Caco-2 (cell line): ENCODE results near the gene CPE. TPM values are rescaled to one million over a fixed set of nuclear protein-coding genes. Genes with fewer than 3 reads are reported as not detected.

Experiments used
- BruUV-seq: library from RNA; stranded (reverse); fragments of 400-500 nt; replicated peaks from 2 replicates; lab custom pipeline; 2021; lab: Mats Ljungman, UMichigan
- CTCF ChIA-PET: fragments of 300-600 bp; sonication (Branson Sonifier 250); formaldehyde crosslinking; loops from one replicate; lab custom pipeline; 2022; ENCODE audit warnings: antibody characterized with exemption; lab: Charles Lee
- POLR2A ChIA-PET: fragments of 300-600 bp; sonication (Branson Sonifier 250); formaldehyde crosslinking; loops from one replicate; lab custom pipeline; 2022; ENCODE audit warnings: antibody characterized with exemption; lab: Charles Lee
- DNase-seq, 2 experiments: peaks; one replicate each; pipeline versions ENCODE4 v3.0.0 to v3.0.0-alpha.2; 2020 to 2022
- H3K27me3 ChIP-seq: replicated peaks from 2 replicates; pipeline ENCODE4 v1.6.0; 2011; ENCODE audit warnings: low read length; ENCODE audit not compliant: control insufficient read depth, insufficient read depth
- H3K36me3 ChIP-seq: 2 replicates; pipeline ENCODE4 v1.5.1; 2011; ENCODE audit warnings: low read length; ENCODE audit not compliant: control insufficient read depth, insufficient read depth
- H3K4me1 ChIP-seq: fragments of 250-450 bp; sonication (Bioruptor Pico); 2 replicates; pipeline ENCODE4 v1.5.1; 2020; ENCODE audit warnings: mild to moderate bottlenecking
- H3K4me3 ChIP-seq: 2 replicates; pipeline ENCODE4 v1.5.1; 2011; ENCODE audit warnings: low read depth, mild to moderate bottlenecking, control low read depth, low read length
- H3K9me3 ChIP-seq: fragments of 250-450 bp; sonication (Bioruptor Pico); 2 replicates; pipeline ENCODE4 v1.5.1; 2020; ENCODE audit warnings: mild to moderate bottlenecking, moderate library complexity
- H3K27ac Mint-ChIP-seq: one replicate; pipeline ENCODE4 v1.8.0; 2022; ENCODE audit warnings: mixed read lengths; ENCODE audit not compliant: unreplicated experiment
- H3K27me3 Mint-ChIP-seq: one replicate; pipeline ENCODE4 v1.8.0; 2022; ENCODE audit warnings: mixed read lengths; ENCODE audit not compliant: insufficient read depth, unreplicated experiment
- H3K36me3 Mint-ChIP-seq: one replicate; pipeline ENCODE4 v1.8.0; 2022; ENCODE audit warnings: mild to moderate bottlenecking, mixed read lengths; ENCODE audit not compliant: insufficient read depth, unreplicated experiment
- H3K4me1 Mint-ChIP-seq: one replicate; pipeline ENCODE4 v1.8.0; 2022; ENCODE audit warnings: low read depth, mixed read lengths; ENCODE audit not compliant: unreplicated experiment
- H3K4me3 Mint-ChIP-seq: one replicate; pipeline ENCODE4 v1.8.0; 2022; ENCODE audit warnings: mild to moderate bottlenecking, moderate library complexity, mixed read lengths; ENCODE audit not compliant: unreplicated experiment
- H3K9me3 Mint-ChIP-seq: one replicate; pipeline ENCODE4 v1.8.0; 2022; ENCODE audit warnings: mixed read lengths; ENCODE audit not compliant: unreplicated experiment
- intact Hi-C: fragments of 100-400 bp; cut with micrococcal nuclease; formaldehyde crosslinking; loops from one replicate; pipeline ENCODE4 v1.10.0; 2022; ENCODE audit not compliant: unreplicated experiment
- total RNA-seq: library from RNA; stranded (reverse); gene quantifications from 2 replicates; pipeline ENCODE4 v1.2.3, GENCODE V29; 2022
- TF ChIP-seq, protein P1 (sequence below), 2 experiments: fragments of 200-600 bp in 1 of 2; IDR thresholded peaks; 1 replicate in 1 of 2; 2 replicates in 1 of 2; pipeline versions ENCODE4 v1.5.1 to v1.8.0; 2011 to 2022; ENCODE audit warnings: antibody characterized with exemption in 1 of 2, control low read depth in 1 of 2, inconsistent platforms in 1 of 2, low read depth in 1 of 2, low read length in 1 of 2, mild to moderate bottlenecking in 1 of 2, moderate library complexity in 1 of 2; ENCODE audit not compliant: insufficient read depth in 1 of 2, severe bottlenecking in 1 of 2, unreplicated experiment in 1 of 2

CPE gene
- total RNA-seq, 1 experiment from 2014 or later, result 5.9 TPM

DNA sequence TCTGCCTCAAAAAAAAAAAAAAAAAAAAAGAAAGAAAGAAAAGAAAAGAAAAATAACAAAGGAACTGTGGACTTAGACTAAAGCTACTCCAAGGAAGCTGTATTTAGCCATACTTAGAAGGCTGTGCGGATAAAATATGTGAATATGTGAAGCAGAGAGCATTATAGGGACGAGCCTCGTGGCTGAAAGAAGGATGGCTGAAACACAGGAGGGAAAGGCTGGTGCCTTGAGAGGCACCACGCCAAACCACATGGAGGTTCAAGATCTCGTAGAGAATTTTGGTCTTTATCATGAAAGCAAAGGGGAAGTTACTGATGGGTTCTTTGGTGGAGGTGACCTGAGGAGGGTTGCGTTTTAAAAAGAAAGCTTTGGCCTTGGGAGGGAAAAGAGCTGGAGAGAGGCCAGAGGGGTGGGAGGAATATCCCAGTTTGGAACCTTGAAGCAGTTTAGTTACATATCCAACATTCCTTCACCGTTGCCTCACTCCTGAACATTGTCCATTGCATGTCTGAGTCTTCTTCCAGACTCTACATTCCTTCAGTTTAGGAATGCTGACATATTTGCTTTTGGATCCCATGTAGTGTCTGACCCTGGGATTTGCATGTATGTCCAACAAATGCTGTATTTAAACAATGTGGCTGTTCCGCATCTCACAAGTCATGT is 82.5 kb downstream of the CPE start:
- DNase-seq, result peak; percentile 38
- intact Hi-C loops, result loop anchor here (1.0 to 10.0 kb wide), 3 partner anchors 21 to 349 kb away; partner anchors contain the start of genes KLHL2 and TMEM192
- Mint-ChIP-seq H3K4me3 (no peak overlapping the region), H3K4me1 (peaks cover 13% of the 10 kb centered on the region), H3K27ac (peak overlapping the region; percentile 89), H3K36me3 (peaks cover 7% of the 10 kb centered on the region), H3K27me3 (no peaks in the 10 kb centered on the region), H3K9me3 (no peaks in the 10 kb centered on the region)
- H3K9me3 ChIP-seq, result no peaks in the 10 kb centered on the region
- no peaks in the 10 kb centered on the region for H3K36me3 ChIP-seq
- ChIA-PET CTCF (interaction anchor here (0.7 to 1.4 kb wide), 3 partner anchors 83 to 348 kb away, joined by 3 to 7 read pairs (median 3); partner anchors contain the start of genes CPE and TMEM192), POLR2A (no interaction called here)
- no TSS peak for BruUV-seq
- no peak overlapping the region for H3K4me3 ChIP-seq
- H3K4me1 ChIP-seq, result peaks cover 19% of the 10 kb centered on the region
- no peaks in the 10 kb centered on the region for H3K27me3 ChIP-seq
- TF ChIP-seq, protein P1, sequence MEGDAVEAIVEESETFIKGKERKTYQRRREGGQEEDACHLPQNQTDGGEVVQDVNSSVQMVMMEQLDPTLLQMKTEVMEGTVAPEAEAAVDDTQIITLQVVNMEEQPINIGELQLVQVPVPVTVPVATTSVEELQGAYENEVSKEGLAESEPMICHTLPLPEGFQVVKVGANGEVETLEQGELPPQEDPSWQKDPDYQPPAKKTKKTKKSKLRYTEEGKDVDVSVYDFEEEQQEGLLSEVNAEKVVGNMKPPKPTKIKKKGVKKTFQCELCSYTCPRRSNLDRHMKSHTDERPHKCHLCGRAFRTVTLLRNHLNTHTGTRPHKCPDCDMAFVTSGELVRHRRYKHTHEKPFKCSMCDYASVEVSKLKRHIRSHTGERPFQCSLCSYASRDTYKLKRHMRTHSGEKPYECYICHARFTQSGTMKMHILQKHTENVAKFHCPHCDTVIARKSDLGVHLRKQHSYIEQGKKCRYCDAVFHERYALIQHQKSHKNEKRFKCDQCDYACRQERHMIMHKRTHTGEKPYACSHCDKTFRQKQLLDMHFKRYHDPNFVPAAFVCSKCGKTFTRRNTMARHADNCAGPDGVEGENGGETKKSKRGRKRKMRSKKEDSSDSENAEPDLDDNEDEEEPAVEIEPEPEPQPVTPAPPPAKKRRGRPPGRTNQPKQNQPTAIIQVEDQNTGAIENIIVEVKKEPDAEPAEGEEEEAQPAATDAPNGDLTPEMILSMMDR (IDR thresholded peaks at IDR 0.05; ENCODE audit: insufficient read depth in 1 of 2, low read depth in 1 of 2, low read length in 1 of 2, severe bottlenecking in 1 of 2, unreplicated experiment in 1 of 2), result no peak

DNA sequence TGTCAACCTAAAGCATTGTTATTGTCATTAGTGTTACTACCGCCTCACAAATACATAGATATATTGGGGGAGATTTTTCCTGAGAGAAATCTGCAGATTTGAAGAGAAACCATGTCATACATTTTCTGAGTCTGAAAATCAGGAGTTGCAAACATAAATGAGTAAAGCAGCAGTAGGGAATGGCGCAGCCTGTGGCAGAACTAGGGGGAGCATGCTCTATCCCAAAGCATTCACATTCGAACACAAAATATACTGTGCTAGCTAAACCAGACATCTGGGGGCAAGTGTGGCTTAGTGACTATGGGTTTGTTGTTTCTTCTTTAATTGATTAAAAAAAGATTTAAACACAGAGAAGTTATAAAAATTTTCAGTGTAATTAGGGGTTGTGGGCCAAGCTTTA is 83.2 kb downstream of the CPE start:
- no peaks in the 10 kb centered on the region for H3K27me3 ChIP-seq
- Mint-ChIP-seq H3K4me1 (peaks cover 13% of the 10 kb centered on the region), H3K36me3 (peaks cover 7% of the 10 kb centered on the region), H3K27me3 (no peaks in the 10 kb centered on the region), H3K27ac (no peak overlapping the region), H3K4me3 (no peak overlapping the region), H3K9me3 (no peaks in the 10 kb centered on the region)
- BruUV-seq, result no TSS peak
- DNase-seq, result no peak
- TF ChIP-seq, protein P1 (IDR thresholded peaks at IDR 0.05; ENCODE audit: insufficient read depth in 1 of 2, low read depth in 1 of 2, low read length in 1 of 2, severe bottlenecking in 1 of 2, unreplicated experiment in 1 of 2), result no peak
- CTCF ChIA-PET, result interaction anchor here (0.7 to 1.4 kb wide), 3 partner anchors 83 to 349 kb away, joined by 3 to 7 read pairs (median 3); partner anchors contain the start of genes CPE and TMEM192
- POLR2A ChIA-PET, result no interaction called here
- H3K4me3 ChIP-seq, result no peak overlapping the region
- no peaks in the 10 kb centered on the region for H3K36me3 ChIP-seq
- intact Hi-C loops, result loop anchor here (5.0 to 10.0 kb wide), 2 partner anchors 257 to 350 kb away; partner anchors contain the start of genes KLHL2 and TMEM192
- H3K9me3 ChIP-seq, result no peaks in the 10 kb centered on the region
- peaks cover 19% of the 10 kb centered on the region for H3K4me1 ChIP-seq

DNA sequence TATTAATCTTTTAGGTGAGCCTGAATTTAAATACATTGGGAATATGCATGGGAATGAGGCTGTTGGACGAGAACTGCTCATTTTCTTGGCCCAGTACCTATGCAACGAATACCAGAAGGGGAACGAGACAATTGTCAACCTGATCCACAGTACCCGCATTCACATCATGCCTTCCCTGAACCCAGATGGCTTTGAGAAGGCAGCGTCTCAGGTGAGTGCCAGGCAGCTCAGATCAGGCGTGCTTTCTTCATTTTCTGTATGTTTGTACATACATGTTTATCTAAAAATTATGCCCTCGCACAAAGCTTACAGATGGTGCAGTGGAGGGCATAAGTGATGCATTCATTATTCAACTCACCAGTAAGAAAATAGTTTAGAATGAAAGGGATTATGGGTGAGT is 85.6 kb downstream of the CPE start:
- Histone ChIP-seq H3K4me1 (peaks cover 19% of the 10 kb centered on the region), H3K9me3 (no peaks in the 10 kb centered on the region), H3K36me3 (no peaks in the 10 kb centered on the region), H3K27me3 (no peaks in the 10 kb centered on the region), H3K4me3 (no peak overlapping the region)
- no peak overlapping the region for H3K4me3 Mint-ChIP-seq
- BruUV-seq, result no TSS peak
- H3K4me1 Mint-ChIP-seq, result peaks cover 13% of the 10 kb centered on the region
- no peak for DNase-seq
- TF ChIP-seq, protein P1 (IDR thresholded peaks at IDR 0.05; ENCODE audit: insufficient read depth in 1 of 2, low read depth in 1 of 2, low read length in 1 of 2, severe bottlenecking in 1 of 2, unreplicated experiment in 1 of 2), result no peak
- H3K27me3 Mint-ChIP-seq, result no peaks in the 10 kb centered on the region
- H3K9me3 Mint-ChIP-seq, result no peaks in the 10 kb centered on the region
- H3K27ac Mint-ChIP-seq, result no peak overlapping the region
- H3K36me3 Mint-ChIP-seq, result peaks cover 7% of the 10 kb centered on the region
- ChIA-PET POLR2A (no interaction called here), CTCF (interaction anchor here (1.1 kb wide), 1 partner anchor 80 kb away, joined by 4 read pairs; no protein-coding TSS in a partner anchor)
- intact Hi-C loops, result loop anchor here (1.0 to 10.0 kb wide), 6 partner anchors 80 to 352 kb away; partner anchors contain the start of genes CPE, KLHL2 and TMEM192
